Measurements from ENCODE around the gene GAS2L1. TPM values are rescaled to one million over a fixed set of nuclear protein-coding genes. Genes with fewer than 3 reads are reported as not detected.
A peak's percentile ranks its signal among the peaks of the same experiment; 100 is the strongest.
"Not testable (repeated sequence)": the region's sequence is repeated elsewhere in the genome, so short reads cannot be mapped to it uniquely, and the experiment has no call there.

Gene GAS2L1
- total and polyA plus RNA-seq, 2 donors from 2014 or later: 24.2 to 27.2 TPM

GRCh38 chr22:29353860-29354259 lies 47.4 kb downstream of the GAS2L1 start:
- intact Hi-C loops (cut with DNase I): no loop called here

GRCh38 chr22:29357193-29357890 lies 50.9 kb downstream of the GAS2L1 start:
- H3K9ac ChIP-seq (ENCODE audit: low read length in 3 of 3); H3K9me3 ChIP-seq (ENCODE audit: control insufficient read depth in 2 of 3, insufficient read depth in 1 of 3, low read length in 3 of 3); H3K4me3 ChIP-seq (ENCODE audit: low read length in 3 of 3); H3K27ac ChIP-seq (ENCODE audit: low read depth in 2 of 2, low read length in 2 of 2); H3K4me1 ChIP-seq (ENCODE audit: control insufficient read depth in 2 of 3, insufficient read depth in 2 of 3, low read depth in 1 of 3, low read length in 3 of 3); H3K27me3 ChIP-seq (ENCODE audit: control insufficient read depth, insufficient read depth, low read length); FAIRE-seq; intact Hi-C loops (cut with DNase I); DNase-seq: not testable (repeated sequence)
- peaks cover 2 to 49% (median 28%) of the 10 kb centered on the region in 3 donors for H3K36me3 ChIP-seq (ENCODE audit: control insufficient read depth in 2 of 3, insufficient read depth in 3 of 3, low read length in 3 of 3)

More at GRCh38 chr22:29353860-29354259, 47.4 kb downstream of the GAS2L1 start:
- no peak overlapping the region for H3K9ac ChIP-seq (ENCODE audit: low read length in 3 of 3)
- no peak for FAIRE-seq
- no peaks in the 10 kb centered on the region for H3K4me1 ChIP-seq (ENCODE audit: control insufficient read depth in 2 of 3, insufficient read depth in 2 of 3, low read depth in 1 of 3, low read length in 3 of 3)
- no peak overlapping the region for H3K4me3 ChIP-seq (ENCODE audit: low read length in 3 of 3)
- TF ChIP-seq, protein P1, sequence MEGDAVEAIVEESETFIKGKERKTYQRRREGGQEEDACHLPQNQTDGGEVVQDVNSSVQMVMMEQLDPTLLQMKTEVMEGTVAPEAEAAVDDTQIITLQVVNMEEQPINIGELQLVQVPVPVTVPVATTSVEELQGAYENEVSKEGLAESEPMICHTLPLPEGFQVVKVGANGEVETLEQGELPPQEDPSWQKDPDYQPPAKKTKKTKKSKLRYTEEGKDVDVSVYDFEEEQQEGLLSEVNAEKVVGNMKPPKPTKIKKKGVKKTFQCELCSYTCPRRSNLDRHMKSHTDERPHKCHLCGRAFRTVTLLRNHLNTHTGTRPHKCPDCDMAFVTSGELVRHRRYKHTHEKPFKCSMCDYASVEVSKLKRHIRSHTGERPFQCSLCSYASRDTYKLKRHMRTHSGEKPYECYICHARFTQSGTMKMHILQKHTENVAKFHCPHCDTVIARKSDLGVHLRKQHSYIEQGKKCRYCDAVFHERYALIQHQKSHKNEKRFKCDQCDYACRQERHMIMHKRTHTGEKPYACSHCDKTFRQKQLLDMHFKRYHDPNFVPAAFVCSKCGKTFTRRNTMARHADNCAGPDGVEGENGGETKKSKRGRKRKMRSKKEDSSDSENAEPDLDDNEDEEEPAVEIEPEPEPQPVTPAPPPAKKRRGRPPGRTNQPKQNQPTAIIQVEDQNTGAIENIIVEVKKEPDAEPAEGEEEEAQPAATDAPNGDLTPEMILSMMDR (IDR thresholded peaks at IDR 0.05; ENCODE audit: borderline replicate concordance, extremely low read depth, insufficient read depth): no peak
- DNase-seq: no peak
- H3K27me3 ChIP-seq (ENCODE audit: control insufficient read depth, insufficient read depth, low read length): no peaks in the 10 kb centered on the region
- H3K36me3 ChIP-seq (ENCODE audit: control insufficient read depth in 2 of 3, insufficient read depth in 3 of 3, low read length in 3 of 3): peaks cover 4 to 78% (median 58%) of the 10 kb centered on the region in 3 donors
- H3K9me3 ChIP-seq (ENCODE audit: control insufficient read depth in 2 of 3, insufficient read depth in 1 of 3, low read length in 3 of 3): no peaks in the 10 kb centered on the region
- no peak overlapping the region for H3K27ac ChIP-seq (ENCODE audit: low read depth in 2 of 2, low read length in 2 of 2)

GRCh38 chr22:29359469-29359868 lies 53.0 kb downstream of the GAS2L1 start:
- DNase-seq: peak in 4 of 5 donors; percentile 58 to 75 (median 60)
- intact Hi-C loops (cut with DNase I): no loop called here
- no peak for FAIRE-seq
- H3K27me3 ChIP-seq (ENCODE audit: control insufficient read depth, insufficient read depth, low read length): no peaks in the 10 kb centered on the region
- H3K4me3 ChIP-seq (ENCODE audit: low read length in 3 of 3): no peak overlapping the region
- no peak overlapping the region for H3K9ac ChIP-seq (ENCODE audit: low read length in 3 of 3)
- peaks cover 0 to 3% (median 0%) of the 10 kb centered on the region in 3 donors for H3K4me1 ChIP-seq (ENCODE audit: control insufficient read depth in 2 of 3, insufficient read depth in 2 of 3, low read depth in 1 of 3, low read length in 3 of 3)
- TF ChIP-seq, protein P1 (IDR thresholded peaks at IDR 0.05; ENCODE audit: borderline replicate concordance, extremely low read depth, insufficient read depth): peak; percentile 31
- H3K27ac ChIP-seq (ENCODE audit: low read depth in 2 of 2, low read length in 2 of 2): no peak overlapping the region
- H3K9me3 ChIP-seq (ENCODE audit: control insufficient read depth in 2 of 3, insufficient read depth in 1 of 3, low read length in 3 of 3): no peaks in the 10 kb centered on the region
- H3K36me3 ChIP-seq (ENCODE audit: control insufficient read depth in 2 of 3, insufficient read depth in 3 of 3, low read length in 3 of 3): peaks cover 0 to 35% (median 12%) of the 10 kb centered on the region in 3 donors

Small RNA genes lying within 50 kb of the gene (microRNA-seq; reads per million reads assigned to microRNA genes)
- gene MIR3653: 8.1 reads per million, percentile 17 among the genes with 10 or more reads in this experiment

Other genes starting within 250 kb of the GAS2L1 start
- not detected for gene C22orf31, start 244.8 kb upstream of the GAS2L1 start, total RNA-seq
- gene C22orf31, start 244.8 kb upstream of the GAS2L1 start, polyA plus RNA-seq (ENCODE audit: insufficient read depth, low read depth, low replicate concordance): not detected
- 16.2 TPM for gene KREMEN1, start 233.6 kb upstream of the GAS2L1 start, total RNA-seq
- 9.3 TPM for gene KREMEN1, start 233.6 kb upstream of the GAS2L1 start, polyA plus RNA-seq (ENCODE audit: insufficient read depth, low read depth, low replicate concordance)
- gene EMID1, start 100.8 kb upstream of the GAS2L1 start, total RNA-seq: 9.6 TPM
- 25.5 TPM for gene EMID1, start 100.8 kb upstream of the GAS2L1 start, polyA plus RNA-seq (ENCODE audit: insufficient read depth, low read depth, low replicate concordance)
- 19.2 TPM for gene RHBDD3, start 38.7 kb upstream of the GAS2L1 start, total RNA-seq
- 26.3 TPM for gene RHBDD3, start 38.7 kb upstream of the GAS2L1 start, polyA plus RNA-seq (ENCODE audit: insufficient read depth, low read depth, low replicate concordance)
- gene EWSR1, start 38.4 kb upstream of the GAS2L1 start, total RNA-seq: 214 TPM
- gene EWSR1, start 38.4 kb upstream of the GAS2L1 start, polyA plus RNA-seq (ENCODE audit: insufficient read depth, low read depth, low replicate concordance): 124 TPM
- gene RASL10A, start 9.0 kb downstream of the GAS2L1 start, total RNA-seq: 1.2 TPM
- gene RASL10A, start 9.0 kb downstream of the GAS2L1 start, polyA plus RNA-seq (ENCODE audit: insufficient read depth, low read depth, low replicate concordance): 0.73 TPM
- 82.9 TPM for gene AP1B1, start 81.9 kb downstream of the GAS2L1 start, total RNA-seq
- gene AP1B1, start 81.9 kb downstream of the GAS2L1 start, polyA plus RNA-seq (ENCODE audit: insufficient read depth, low read depth, low replicate concordance): 50.5 TPM
- not detected for gene RFPL1, start 131.9 kb downstream of the GAS2L1 start, total RNA-seq
- not detected for gene RFPL1, start 131.9 kb downstream of the GAS2L1 start, polyA plus RNA-seq (ENCODE audit: insufficient read depth, low read depth, low replicate concordance)
- 0.60 TPM for gene NEFH, start 173.6 kb downstream of the GAS2L1 start, total RNA-seq
- gene NEFH, start 173.6 kb downstream of the GAS2L1 start, polyA plus RNA-seq (ENCODE audit: insufficient read depth, low read depth, low replicate concordance): 1.7 TPM
- 37.9 TPM for gene THOC5, start 247.1 kb downstream of the GAS2L1 start, total RNA-seq
- 23.1 TPM for gene THOC5, start 247.1 kb downstream of the GAS2L1 start, polyA plus RNA-seq (ENCODE audit: insufficient read depth, low read depth, low replicate concordance)

Measured in kidney (tissue), 14 donors.